HepG2 (cell line): ENCODE measurements around the gene INO80C. TPM values are rescaled to one million over a fixed set of nuclear protein-coding genes. Genes with fewer than 3 reads are reported as not detected.

Experiments used
- HMGXB3 ChIP-seq: sonication (generic); formaldehyde crosslinking; IDR thresholded peaks from 2 replicates; pipeline ENCODE4 v1.4.0; 2020; ENCODE audit warnings: missing genetic modification reagents, borderline replicate concordance
- ZBTB39 ChIP-seq: sonication (generic); formaldehyde crosslinking; IDR thresholded peaks from 2 replicates; pipeline ENCODE4 v1.5.0; 2020; ENCODE audit warnings: missing genetic modification reagents
- ZNF18 ChIP-seq: sonication (generic); formaldehyde crosslinking; IDR thresholded peaks from 2 replicates; pipeline ENCODE4 v1.8.0; 2022; ENCODE audit warnings: mild to moderate bottlenecking, missing genetic modification reagents; ENCODE audit not compliant: insufficient replicate concordance
- ZNF546 ChIP-seq: sonication (generic); formaldehyde crosslinking; conservative IDR thresholded peaks from 2 replicates; pipeline ENCODE4 v1.8.1; 2023; ENCODE audit warnings: mild to moderate bottlenecking, missing genetic modification reagents
- polyA plus RNA-seq, 8 experiments: library from polyadenylated mRNA; depleted of rRNA in 3 of 8; stranded (reverse) in 7 of 8; unstranded in 1 of 8; fragments of >200 nt; fragmentation: Illumina TruSeq in 4 of 8; extraction: Trizol in 4 of 8; gene quantifications; 2 replicates each; pipeline versions ENCODE4 v1.2.1 to v1.2.3, GENCODE V29; 2011 to 2016; ENCODE audit warnings: low read depth in 4 of 8, missing spikeins in 1 of 8, mixed read lengths in 1 of 8; ENCODE audit not compliant: insufficient read depth in 1 of 8
- total RNA-seq, 5 experiments: library from RNA; depleted of rRNA; stranded (reverse); fragments of >200 nt; fragmentation: Illumina TruSeq; extraction: Trizol; gene quantifications; 2 replicates each; pipeline ENCODE4 v1.2.3, GENCODE V29; 2016; ENCODE audit warnings: low read depth in 1 of 5

Gene INO80C
- total and polyA plus RNA-seq, 2 of the 13 experiments (the other 11 are each of a cell fraction or from before 2014, with no cell fraction given) = 8.2 to 15.4 TPM

GRCh38 chr18:35451916-35452315 lies 45.8 kb downstream of the INO80C start (continued):
- TF ChIP-seq ZBTB39 (CRISPR knock-in tag) = no peak
- TF ChIP-seq ZNF546 = no peak
- no peak for TF ChIP-seq ZNF18 (CRISPR knock-in tag)
- TF ChIP-seq HMGXB3 (CRISPR knock-in tag) = no peak
